HCT116 (cell line): ENCODE results near the gene IL17REL.

Experiments
- CEBPB ChIP-seq: IDR thresholded peaks from 2 replicates; pipeline ENCODE4 v1.6.1; 2012; ENCODE audit warnings: low read depth
- ELF1 ChIP-seq: IDR thresholded peaks from 2 replicates; pipeline ENCODE4 v1.6.1; 2012; ENCODE audit warnings: low read depth, borderline replicate concordance
- EZH2 ChIP-seq: fragments of 200-600 bp; sonication (generic); IDR thresholded peaks from 2 replicates; pipeline ENCODE4 v1.6.1; 2017; ENCODE audit warnings: antibody characterized with exemption, mixed run types
- POLR2A ChIP-seq: IDR thresholded peaks from 2 replicates; pipeline ENCODE4 v1.7.0; 2011; ENCODE audit warnings: borderline replicate concordance; ENCODE audit not compliant: insufficient read depth, insufficient read length; ENCODE audit errors: extremely low read depth
- SIN3A ChIP-seq: IDR thresholded peaks from 2 replicates; pipeline ENCODE4 v1.6.1; 2012; ENCODE audit warnings: low read depth
- TCF7L2 ChIP-seq: IDR thresholded peaks from 2 replicates; pipeline ENCODE4 v1.7.0; 2011; ENCODE audit warnings: borderline replicate concordance, inconsistent platforms; ENCODE audit not compliant: insufficient read depth, insufficient read length; ENCODE audit errors: extremely low read depth
- TF ChIP-seq, protein P1 (sequence below), 3 experiments: fragments of 200-600 bp in 1 of 3; sonication (generic) in 1 of 3; IDR thresholded peaks in 2 of 3; conservative IDR thresholded peaks in 1 of 3; 2 replicates each; pipeline ENCODE4 v1.5.1; 2012 to 2017; ENCODE audit warnings: low read depth in 2 of 3, low read length in 2 of 3, antibody characterized with exemption in 1 of 3, borderline replicate concordance in 1 of 3, control low read depth in 1 of 3, mild to moderate bottlenecking in 1 of 3, mixed read lengths in 1 of 3, mixed run types in 1 of 3, moderate library complexity in 1 of 3; ENCODE audit not compliant: insufficient read depth in 1 of 3

DNA sequence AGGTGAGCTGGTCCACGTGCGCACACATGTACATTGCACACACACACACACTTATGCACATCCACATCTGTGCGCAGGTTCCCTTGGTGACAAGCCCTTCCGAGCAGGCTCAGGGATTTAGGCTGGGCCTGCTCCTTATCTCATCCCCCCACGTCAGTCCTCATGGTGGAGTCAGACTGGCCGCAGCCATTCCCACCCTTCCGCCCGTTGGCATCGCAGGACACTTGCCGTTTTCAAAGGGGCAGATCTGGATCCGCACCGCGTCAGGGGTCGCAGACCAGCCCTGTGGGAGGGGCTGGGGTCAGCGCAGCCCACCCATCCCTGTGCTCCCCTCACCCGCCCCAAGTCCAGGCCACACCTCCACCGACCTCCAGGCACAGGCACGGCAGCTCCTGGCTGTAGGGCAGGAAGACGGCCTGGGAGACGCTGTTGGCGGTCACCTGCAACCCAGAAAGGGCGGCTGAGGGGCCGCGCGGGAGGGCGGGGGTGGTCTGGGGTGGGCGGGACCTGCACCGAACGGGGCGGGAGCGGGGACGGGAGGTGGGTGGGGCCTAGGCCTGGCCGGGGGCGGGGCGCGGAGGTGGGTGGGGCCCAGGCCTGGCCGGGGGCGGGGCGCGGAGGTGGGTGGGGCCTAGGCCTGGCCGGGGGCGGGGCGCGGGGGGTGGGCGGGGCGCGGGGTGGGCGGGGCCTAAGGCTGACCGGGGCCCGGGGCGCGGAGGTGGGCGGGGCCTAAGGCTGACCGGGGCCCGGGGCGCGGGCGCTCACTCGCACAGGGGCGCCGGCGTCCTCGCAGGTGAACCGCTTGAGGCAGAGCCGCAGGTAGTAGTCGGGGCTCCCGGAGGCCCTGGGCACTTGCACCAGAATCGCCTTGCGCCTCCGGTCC, 13.3 kb downstream of the IL17REL start:
- TF ChIP-seq POLR2A, result no peak
- TF ChIP-seq CEBPB, result no peak
- TF ChIP-seq SIN3A, result no peak
- TF ChIP-seq EZH2, result no peak
- TF ChIP-seq, protein P1, sequence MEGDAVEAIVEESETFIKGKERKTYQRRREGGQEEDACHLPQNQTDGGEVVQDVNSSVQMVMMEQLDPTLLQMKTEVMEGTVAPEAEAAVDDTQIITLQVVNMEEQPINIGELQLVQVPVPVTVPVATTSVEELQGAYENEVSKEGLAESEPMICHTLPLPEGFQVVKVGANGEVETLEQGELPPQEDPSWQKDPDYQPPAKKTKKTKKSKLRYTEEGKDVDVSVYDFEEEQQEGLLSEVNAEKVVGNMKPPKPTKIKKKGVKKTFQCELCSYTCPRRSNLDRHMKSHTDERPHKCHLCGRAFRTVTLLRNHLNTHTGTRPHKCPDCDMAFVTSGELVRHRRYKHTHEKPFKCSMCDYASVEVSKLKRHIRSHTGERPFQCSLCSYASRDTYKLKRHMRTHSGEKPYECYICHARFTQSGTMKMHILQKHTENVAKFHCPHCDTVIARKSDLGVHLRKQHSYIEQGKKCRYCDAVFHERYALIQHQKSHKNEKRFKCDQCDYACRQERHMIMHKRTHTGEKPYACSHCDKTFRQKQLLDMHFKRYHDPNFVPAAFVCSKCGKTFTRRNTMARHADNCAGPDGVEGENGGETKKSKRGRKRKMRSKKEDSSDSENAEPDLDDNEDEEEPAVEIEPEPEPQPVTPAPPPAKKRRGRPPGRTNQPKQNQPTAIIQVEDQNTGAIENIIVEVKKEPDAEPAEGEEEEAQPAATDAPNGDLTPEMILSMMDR (IDR thresholded peaks at IDR 0.05 in 2 of 3, conservative IDR thresholded peaks at IDR 0.05 in 1 of 3; ENCODE audit: borderline replicate concordance in 1 of 3, insufficient read depth in 1 of 3, low read depth in 2 of 3, low read length in 2 of 3), result no peak
- TF ChIP-seq ELF1, result no peak
- TF ChIP-seq TCF7L2, result no peak
